ENCODE data around the gene RASSF10. TPM values are rescaled to one million over a fixed set of nuclear protein-coding genes. Genes with fewer than 3 reads are reported as not detected.

The RASSF10 gene
- polyA plus RNA-seq, 1 donor from 2014 or later, result not detected

- H3K9me2 ChIP-seq (ENCODE audit: insufficient read depth, low read length), result no peaks in the 10 kb centered on the region
- H3F3A ChIP-seq (ENCODE audit: insufficient read depth, low read length, poor library complexity, severe bottlenecking), result no peaks in the 10 kb centered on the region
- no peak overlapping the region for H3K4me3 ChIP-seq (ENCODE audit: low read length)
- H3K36me3 ChIP-seq (ENCODE audit: insufficient read depth, low read length), result no peaks in the 10 kb centered on the region
- H2AFZ ChIP-seq (ENCODE audit: low read depth, low read length), result no peak overlapping the region
- no peaks in the 10 kb centered on the region for H3K79me2 ChIP-seq (replicated peaks; ENCODE audit: insufficient read depth, low read length)
- H3K27me3 ChIP-seq (ENCODE audit: insufficient read depth, low read depth, low read length), result peaks cover 16% of the 10 kb centered on the region
- H3K9ac ChIP-seq (ENCODE audit: low read length), result no peak overlapping the region
- no peaks in the 10 kb centered on the region for H3K9me3 ChIP-seq (ENCODE audit: low read length)
- no peak overlapping the region for H3K4me2 ChIP-seq (ENCODE audit: low read length)
- no peak for TF ChIP-seq EZH2 (IDR thresholded peaks at IDR 0.05; ENCODE audit: borderline replicate concordance, insufficient read depth, low read length, poor library complexity, severe bottlenecking)
- no peak for TF ChIP-seq CTCF (IDR thresholded peaks at IDR 0.05; ENCODE audit: poor library complexity, severe bottlenecking)
- TF ChIP-seq MXI1 (conservative IDR thresholded peaks at IDR 0.05; ENCODE audit: poor library complexity, severe bottlenecking), result no peak
- TF ChIP-seq TAF1 (IDR thresholded peaks at IDR 0.05; ENCODE audit: low read depth), result no peak
- no peak for TF ChIP-seq POLR2AphosphoS5 (IDR thresholded peaks at IDR 0.05)
- no peak for TF ChIP-seq SMC3 (conservative IDR thresholded peaks at IDR 0.05; ENCODE audit: poor library complexity)
- no peak for TF ChIP-seq RAD21 (conservative IDR thresholded peaks at IDR 0.05)
- no peak for TF ChIP-seq REST (IDR thresholded peaks at IDR 0.05; ENCODE audit: borderline replicate concordance)
- no peak for TF ChIP-seq EP300 (conservative IDR thresholded peaks at IDR 0.05; ENCODE audit: poor library complexity, severe bottlenecking)
- no peaks in the 10 kb centered on the region for H4K20me1 ChIP-seq (ENCODE audit: insufficient read depth)
- H3K27ac ChIP-seq (ENCODE audit: low read length), result no peak overlapping the region
Measured at GRCh38 chr11:13016415-13016814, 7.3 kb downstream of the RASSF10 start.

GRCh38 chr11:13019313-13019712, 10.2 kb downstream of the RASSF10 start:
- no peak overlapping the region for H3K4me2 ChIP-seq (ENCODE audit: low read length)
- no peaks in the 10 kb centered on the region for H3K27me3 ChIP-seq (ENCODE audit: insufficient read depth, low read depth, low read length)
- no peaks in the 10 kb centered on the region for H3K36me3 ChIP-seq (ENCODE audit: insufficient read depth, low read length)
- H3K79me2 ChIP-seq (replicated peaks; ENCODE audit: insufficient read depth, low read length), result no peaks in the 10 kb centered on the region
- no peak overlapping the region for H3K9ac ChIP-seq (ENCODE audit: low read length)
- H3K4me3 ChIP-seq (ENCODE audit: low read length), result no peak overlapping the region
- TF ChIP-seq POLR2AphosphoS5 (IDR thresholded peaks at IDR 0.05) (no peak), EZH2 (IDR thresholded peaks at IDR 0.05; ENCODE audit: borderline replicate concordance, insufficient read depth, low read length, poor library complexity, severe bottlenecking) (no peak), MXI1 (conservative IDR thresholded peaks at IDR 0.05; ENCODE audit: poor library complexity, severe bottlenecking) (no peak), TAF1 (IDR thresholded peaks at IDR 0.05; ENCODE audit: low read depth) (no peak), RAD21 (conservative IDR thresholded peaks at IDR 0.05) (no peak), REST (IDR thresholded peaks at IDR 0.05; ENCODE audit: borderline replicate concordance) (no peak), SMC3 (conservative IDR thresholded peaks at IDR 0.05; ENCODE audit: poor library complexity) (no peak), EP300 (conservative IDR thresholded peaks at IDR 0.05; ENCODE audit: poor library complexity, severe bottlenecking) (no peak), CTCF (IDR thresholded peaks at IDR 0.05; ENCODE audit: poor library complexity, severe bottlenecking) (no peak)
- H3F3A ChIP-seq (ENCODE audit: insufficient read depth, low read length, poor library complexity, severe bottlenecking), result no peaks in the 10 kb centered on the region
- H4K20me1 ChIP-seq (ENCODE audit: insufficient read depth), result no peaks in the 10 kb centered on the region
- H3K9me3 ChIP-seq (ENCODE audit: low read length), result no peaks in the 10 kb centered on the region
- no peak overlapping the region for H2AFZ ChIP-seq (ENCODE audit: low read depth, low read length)
- no peaks in the 10 kb centered on the region for H3K9me2 ChIP-seq (ENCODE audit: insufficient read depth, low read length)
- H3K27ac ChIP-seq (ENCODE audit: low read length), result no peak overlapping the region

All from neural cell (in vitro differentiated cells).